ENCODE measurements around the gene CACNG4. TPM values are rescaled to one million over a fixed set of nuclear protein-coding genes. Genes with fewer than 3 reads are reported as not detected.

CACNG4 gene
- total RNA-seq, 4 donors from 2014 or later = not detected

GRCh38 chr17:66949501-66949900 is 15.0 kb upstream of the CACNG4 start:
- ATAC-seq = no peak
- Histone ChIP-seq H3K4me3 (no peak overlapping the region), H3K27me3 (peaks cover 0 to 5% (median 0%) of the 10 kb centered on the region in 3 donors), H3K36me3 (no peaks in the 10 kb centered on the region), H3K4me1 (peaks cover 15 to 25% of the 10 kb centered on the region in 2 donors), H3K9me3 (no peaks in the 10 kb centered on the region), H3K27ac (no peak overlapping the region)
- in situ Hi-C loops (cut with MboI; ENCODE audit: low sequenced_read_pairs in 4 of 4) (no loop called here), intact Hi-C loops (cut with DNase I; ENCODE audit: low total_unique reads) (no loop called here)
- TF ChIP-seq, protein P1, sequence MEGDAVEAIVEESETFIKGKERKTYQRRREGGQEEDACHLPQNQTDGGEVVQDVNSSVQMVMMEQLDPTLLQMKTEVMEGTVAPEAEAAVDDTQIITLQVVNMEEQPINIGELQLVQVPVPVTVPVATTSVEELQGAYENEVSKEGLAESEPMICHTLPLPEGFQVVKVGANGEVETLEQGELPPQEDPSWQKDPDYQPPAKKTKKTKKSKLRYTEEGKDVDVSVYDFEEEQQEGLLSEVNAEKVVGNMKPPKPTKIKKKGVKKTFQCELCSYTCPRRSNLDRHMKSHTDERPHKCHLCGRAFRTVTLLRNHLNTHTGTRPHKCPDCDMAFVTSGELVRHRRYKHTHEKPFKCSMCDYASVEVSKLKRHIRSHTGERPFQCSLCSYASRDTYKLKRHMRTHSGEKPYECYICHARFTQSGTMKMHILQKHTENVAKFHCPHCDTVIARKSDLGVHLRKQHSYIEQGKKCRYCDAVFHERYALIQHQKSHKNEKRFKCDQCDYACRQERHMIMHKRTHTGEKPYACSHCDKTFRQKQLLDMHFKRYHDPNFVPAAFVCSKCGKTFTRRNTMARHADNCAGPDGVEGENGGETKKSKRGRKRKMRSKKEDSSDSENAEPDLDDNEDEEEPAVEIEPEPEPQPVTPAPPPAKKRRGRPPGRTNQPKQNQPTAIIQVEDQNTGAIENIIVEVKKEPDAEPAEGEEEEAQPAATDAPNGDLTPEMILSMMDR (IDR thresholded peaks at IDR 0.05 in 4 of 5, conservative IDR thresholded peaks at IDR 0.05 in 1 of 5) = no peak
- TF ChIP-seq POLR2A (IDR thresholded peaks at IDR 0.05) = no peak
- DNase-seq = no peak

- TF ChIP-seq POLR2A (IDR thresholded peaks at IDR 0.05) = no peak
- TF ChIP-seq, protein P1 (IDR thresholded peaks at IDR 0.05 in 4 of 5, conservative IDR thresholded peaks at IDR 0.05 in 1 of 5) = no peak
- intact Hi-C loops (cut with DNase I; ENCODE audit: low total_unique reads) (loop anchor here (5.0 kb wide), 1 partner anchor 92 kb away; the partner anchor contains the start of gene CACNG1), in situ Hi-C loops (cut with MboI; ENCODE audit: low sequenced_read_pairs in 4 of 4) (no loop called here)
- Histone ChIP-seq H3K4me1 (peaks cover 15 to 24% of the 10 kb centered on the region in 2 donors), H3K27ac (no peak overlapping the region), H3K36me3 (no peaks in the 10 kb centered on the region), H3K27me3 (no peaks in the 10 kb centered on the region), H3K9me3 (no peaks in the 10 kb centered on the region), H3K4me3 (no peak overlapping the region)
- DNase-seq (no peak), ATAC-seq (no peak)
Measured at GRCh38 chr17:66950325-66950724, 14.2 kb upstream of the CACNG4 start.

DNA sequence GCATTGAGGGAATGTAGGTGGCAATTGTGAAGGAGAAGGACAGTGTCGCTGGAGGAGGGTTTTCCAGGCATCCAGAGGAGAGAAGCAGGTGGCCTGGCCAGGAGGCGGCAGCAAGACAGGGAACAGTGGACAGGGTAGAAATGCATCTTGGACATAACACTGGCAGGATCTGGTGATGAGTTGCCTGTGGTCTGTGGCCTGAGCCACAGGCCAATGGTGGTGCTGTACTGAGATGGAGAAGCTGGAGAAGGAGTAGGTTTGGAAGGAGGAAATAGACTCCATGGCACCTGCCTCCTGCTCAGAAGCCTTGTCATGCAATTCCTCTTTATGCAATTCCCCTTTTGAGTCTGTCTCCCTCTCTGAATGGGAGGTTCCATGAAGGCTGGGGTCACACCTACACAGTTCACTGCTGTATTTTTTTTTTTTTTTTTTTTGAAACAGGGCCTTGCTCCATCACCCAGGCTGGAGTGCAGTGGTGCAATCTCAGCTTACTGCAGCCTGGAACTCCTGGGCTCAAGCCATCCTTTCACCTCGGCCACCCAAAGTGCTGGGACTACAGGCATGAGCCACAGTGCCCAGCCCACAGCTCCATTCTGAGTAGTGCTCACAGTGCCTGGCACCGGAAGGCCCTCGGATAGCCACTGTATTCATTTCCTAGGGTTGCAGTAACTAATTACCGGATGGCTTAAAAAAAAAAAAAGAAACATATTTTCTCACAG is 13.5 kb upstream of the CACNG4 start:
- Histone ChIP-seq H3K27ac (peak overlapping the region in 3 of 4 donors; percentile 73 to 81 (median 75)), H3K27me3 (no peaks in the 10 kb centered on the region), H3K9me3 (no peaks in the 10 kb centered on the region), H3K4me1 (peaks cover 11 to 18% of the 10 kb centered on the region in 2 donors), H3K36me3 (no peaks in the 10 kb centered on the region), H3K4me3 (no peak overlapping the region)
- ATAC-seq (no peak), DNase-seq (peak in 1 of 2 donors; percentile 29)
- intact Hi-C loops (cut with DNase I; ENCODE audit: low total_unique reads) = loop anchor here (5.0 kb wide), 1 partner anchor 91 kb away; the partner anchor contains the start of gene CACNG1
- TF ChIP-seq POLR2A (IDR thresholded peaks at IDR 0.05) = no peak
- TF ChIP-seq, protein P1 (IDR thresholded peaks at IDR 0.05 in 4 of 5, conservative IDR thresholded peaks at IDR 0.05 in 1 of 5) = no peak
- in situ Hi-C loops (cut with MboI; ENCODE audit: low sequenced_read_pairs in 4 of 4) = no loop called here

- no peak for TF ChIP-seq POLR2A (IDR thresholded peaks at IDR 0.05)
- TF ChIP-seq, protein P1 (IDR thresholded peaks at IDR 0.05 in 4 of 5, conservative IDR thresholded peaks at IDR 0.05 in 1 of 5) = no peak
- Histone ChIP-seq H3K4me1 (peaks cover 7 to 14% of the 10 kb centered on the region in 2 donors), H3K27me3 (no peaks in the 10 kb centered on the region), H3K9me3 (no peaks in the 10 kb centered on the region), H3K27ac (peak overlapping the region; percentile 63 to 81 (median 74)), H3K36me3 (no peaks in the 10 kb centered on the region), H3K4me3 (no peak overlapping the region)
- ATAC-seq = peak in 1 of 2 donors; percentile 23
- in situ Hi-C loops (cut with MboI; ENCODE audit: low sequenced_read_pairs in 4 of 4) = no loop called here
- DNase-seq = no peak
- intact Hi-C loops (cut with DNase I; ENCODE audit: low total_unique reads) = loop anchor here (5.0 kb wide), 1 partner anchor 91 kb away; the partner anchor contains the start of gene CACNG1
Measured at GRCh38 chr17:66951605-66951953, 12.9 kb upstream of the CACNG4 start.
